Activated CD8-positive, alpha-beta memory T cell treated with anti-CD3 and anti-CD28 coated beads for 4 hours (primary cell): ENCODE data around the gene TMEM222.
"Not testable (repeated sequence)": the region's sequence is repeated elsewhere in the genome, so short reads cannot be mapped to it uniquely, and the experiment has no call there.

ENCODE experiments used
- DNase-seq, 2 donors: peaks; one replicate each; pipeline ENCODE4 v3.0.0-alpha.2; 2020; ENCODE audit warnings: low read depth in 2 of 2

Gene TMEM222

GRCh38 chr1:27380224-27380623, 58.3 kb downstream of the TMEM222 start:
- DNase-seq, result no peak

- DNase-seq, result no peak
These were observed 59.1 kb downstream of the TMEM222 start for GRCh38 chr1:27380766-27381733.

GRCh38 chr1:27381969-27382762, 60.2 kb downstream of the TMEM222 start:
- DNase-seq, result no peak

GRCh38 chr1:27383039-27383605, 61.2 kb downstream of the TMEM222 start, which contains the start of gene CD164L2:
CD164L2 (minus strand) TSS chr1:27383333; CDS start chr1:27383239, 94 bp downstream.
- no peak for DNase-seq

- no peak for DNase-seq
These were observed 61.7 kb downstream of the TMEM222 start for GRCh38 chr1:27383661-27384060.

- DNase-seq, result not testable (repeated sequence)
These were observed 62.8 kb downstream of the TMEM222 start for GRCh38 chr1:27384797-27385196.
